ENCODE measurements around the gene ACTMAP.

DNA sequence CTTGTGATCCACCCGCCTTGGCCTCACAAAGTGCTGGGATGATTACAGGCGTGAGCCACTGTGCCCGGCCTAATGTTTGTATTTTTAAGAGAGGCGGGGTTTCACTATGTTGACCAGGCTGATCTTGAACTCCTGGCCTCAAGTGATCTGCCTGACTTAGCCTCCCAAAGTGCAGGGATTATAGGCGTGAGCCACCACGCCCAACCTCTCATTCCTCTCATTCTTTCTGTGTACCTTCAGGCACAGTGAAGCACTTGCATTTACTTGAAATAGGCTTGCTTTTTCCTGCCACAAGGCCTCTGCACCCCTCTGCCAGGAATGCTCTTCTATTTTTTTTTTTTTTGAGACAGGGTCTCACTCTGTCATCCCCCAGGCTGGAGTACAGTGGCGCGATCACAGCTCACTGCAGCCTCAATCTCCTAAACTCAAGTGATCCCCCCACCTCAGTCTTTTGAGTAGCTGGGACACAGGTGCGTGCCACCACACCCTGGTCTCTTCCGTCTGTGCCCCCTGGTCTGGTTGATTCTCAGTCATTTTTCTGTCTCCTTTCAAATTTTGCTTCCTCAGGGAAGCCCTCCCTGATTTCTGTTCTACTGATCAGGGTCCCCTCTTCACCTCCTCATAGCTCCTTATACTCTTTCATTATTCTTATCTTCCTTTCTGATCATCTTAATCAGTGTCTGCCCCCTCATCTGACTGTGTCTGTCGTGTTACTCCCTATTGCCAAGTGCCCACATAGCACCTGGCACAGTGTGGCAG lies 15.1 kb downstream of the ACTMAP start:
- TF ChIP-seq, protein P1, sequence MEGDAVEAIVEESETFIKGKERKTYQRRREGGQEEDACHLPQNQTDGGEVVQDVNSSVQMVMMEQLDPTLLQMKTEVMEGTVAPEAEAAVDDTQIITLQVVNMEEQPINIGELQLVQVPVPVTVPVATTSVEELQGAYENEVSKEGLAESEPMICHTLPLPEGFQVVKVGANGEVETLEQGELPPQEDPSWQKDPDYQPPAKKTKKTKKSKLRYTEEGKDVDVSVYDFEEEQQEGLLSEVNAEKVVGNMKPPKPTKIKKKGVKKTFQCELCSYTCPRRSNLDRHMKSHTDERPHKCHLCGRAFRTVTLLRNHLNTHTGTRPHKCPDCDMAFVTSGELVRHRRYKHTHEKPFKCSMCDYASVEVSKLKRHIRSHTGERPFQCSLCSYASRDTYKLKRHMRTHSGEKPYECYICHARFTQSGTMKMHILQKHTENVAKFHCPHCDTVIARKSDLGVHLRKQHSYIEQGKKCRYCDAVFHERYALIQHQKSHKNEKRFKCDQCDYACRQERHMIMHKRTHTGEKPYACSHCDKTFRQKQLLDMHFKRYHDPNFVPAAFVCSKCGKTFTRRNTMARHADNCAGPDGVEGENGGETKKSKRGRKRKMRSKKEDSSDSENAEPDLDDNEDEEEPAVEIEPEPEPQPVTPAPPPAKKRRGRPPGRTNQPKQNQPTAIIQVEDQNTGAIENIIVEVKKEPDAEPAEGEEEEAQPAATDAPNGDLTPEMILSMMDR (tag by site-specific recombination; IDR thresholded peaks at IDR 0.05): no peak
- TF ChIP-seq, protein P2, sequence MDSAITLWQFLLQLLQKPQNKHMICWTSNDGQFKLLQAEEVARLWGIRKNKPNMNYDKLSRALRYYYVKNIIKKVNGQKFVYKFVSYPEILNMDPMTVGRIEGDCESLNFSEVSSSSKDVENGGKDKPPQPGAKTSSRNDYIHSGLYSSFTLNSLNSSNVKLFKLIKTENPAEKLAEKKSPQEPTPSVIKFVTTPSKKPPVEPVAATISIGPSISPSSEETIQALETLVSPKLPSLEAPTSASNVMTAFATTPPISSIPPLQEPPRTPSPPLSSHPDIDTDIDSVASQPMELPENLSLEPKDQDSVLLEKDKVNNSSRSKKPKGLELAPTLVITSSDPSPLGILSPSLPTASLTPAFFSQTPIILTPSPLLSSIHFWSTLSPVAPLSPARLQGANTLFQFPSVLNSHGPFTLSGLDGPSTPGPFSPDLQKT (IDR thresholded peaks at IDR 0.05; ENCODE audit: borderline replicate concordance, low read depth, low read length): no peak
- TF ChIP-seq, protein P3, sequence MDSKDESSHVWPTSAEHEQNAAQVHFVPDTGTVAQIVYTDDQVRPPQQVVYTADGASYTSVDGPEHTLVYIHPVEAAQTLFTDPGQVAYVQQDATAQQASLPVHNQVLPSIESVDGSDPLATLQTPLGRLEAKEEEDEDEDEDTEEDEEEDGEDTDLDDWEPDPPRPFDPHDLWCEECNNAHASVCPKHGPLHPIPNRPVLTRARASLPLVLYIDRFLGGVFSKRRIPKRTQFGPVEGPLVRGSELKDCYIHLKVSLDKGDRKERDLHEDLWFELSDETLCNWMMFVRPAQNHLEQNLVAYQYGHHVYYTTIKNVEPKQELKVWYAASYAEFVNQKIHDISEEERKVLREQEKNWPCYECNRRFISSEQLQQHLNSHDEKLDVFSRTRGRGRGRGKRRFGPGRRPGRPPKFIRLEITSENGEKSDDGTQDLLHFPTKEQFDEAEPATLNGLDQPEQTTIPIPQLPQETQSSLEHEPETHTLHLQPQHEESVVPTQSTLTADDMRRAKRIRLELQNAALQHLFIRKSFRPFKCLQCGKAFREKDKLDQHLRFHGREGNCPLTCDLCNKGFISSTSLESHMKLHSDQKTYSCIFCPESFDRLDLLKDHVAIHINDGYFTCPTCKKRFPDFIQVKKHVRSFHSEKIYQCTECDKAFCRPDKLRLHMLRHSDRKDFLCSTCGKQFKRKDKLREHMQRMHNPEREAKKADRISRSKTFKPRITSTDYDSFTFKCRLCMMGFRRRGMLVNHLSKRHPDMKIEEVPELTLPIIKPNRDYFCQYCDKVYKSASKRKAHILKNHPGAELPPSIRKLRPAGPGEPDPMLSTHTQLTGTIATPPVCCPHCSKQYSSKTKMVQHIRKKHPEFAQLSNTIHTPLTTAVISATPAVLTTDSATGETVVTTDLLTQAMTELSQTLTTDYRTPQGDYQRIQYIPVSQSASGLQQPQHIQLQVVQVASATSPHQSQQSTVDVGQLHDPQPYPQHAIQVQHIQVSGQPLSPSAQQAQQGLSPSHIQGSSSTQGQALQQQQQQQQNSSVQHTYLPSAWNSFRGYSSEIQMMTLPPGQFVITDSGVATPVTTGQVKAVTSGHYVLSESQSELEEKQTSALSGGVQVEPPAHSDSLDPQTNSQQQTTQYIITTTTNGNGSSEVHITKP (tag by site-specific recombination; IDR thresholded peaks at IDR 0.05): no peak
- no peak for TF ChIP-seq ZNF391 (tag by site-specific recombination; IDR thresholded peaks at IDR 0.05; ENCODE audit: borderline replicate concordance, low read depth)
- no peak for TF ChIP-seq ZBTB21 (tag by site-specific recombination; IDR thresholded peaks at IDR 0.05)
- no peak for TF ChIP-seq ZNF558 (tag by site-specific recombination; IDR thresholded peaks at IDR 0.05)
- TF ChIP-seq ZNF571 (tag by site-specific recombination; IDR thresholded peaks at IDR 0.05): no peak
- TF ChIP-seq ZNF701 (tag by site-specific recombination; IDR thresholded peaks at IDR 0.05): no peak
- no peak for TF ChIP-seq ZFHX2 (tag by site-specific recombination; conservative IDR thresholded peaks at IDR 0.05)
- TF ChIP-seq YY1 (tag by site-specific recombination; IDR thresholded peaks at IDR 0.05): no peak
- no peak for TF ChIP-seq PATZ1 (tag by site-specific recombination; IDR thresholded peaks at IDR 0.05)
